CD8-positive, alpha-beta memory T cell (primary cell): ENCODE data around the gene TLK1. TPM values are rescaled to one million over a fixed set of nuclear protein-coding genes. Genes with fewer than 3 reads are reported as not detected.
"Not testable (repeated sequence)": the region's sequence is repeated elsewhere in the genome, so short reads cannot be mapped to it uniquely, and the experiment has no call there.

Experiments
- CTCF ChIA-PET: fragments of 350-600 bp; sonication (Branson Sonifier 250); formaldehyde crosslinking; loops from one replicate; lab custom pipeline; 2021; ENCODE audit warnings: antibody characterized with exemption; lab: Charles Lee
- POLR2A ChIA-PET: fragments of 350-600 bp; sonication (Branson Sonifier 250); formaldehyde crosslinking; loops from one replicate; lab custom pipeline; 2021; ENCODE audit warnings: antibody characterized with exemption; lab: Charles Lee
- DNase-seq, 5 donors: peaks; one replicate each; pipeline versions ENCODE4 v3.0.0 to v3.0.0-alpha.2; 2020 to 2022; ENCODE audit warnings: mixed read lengths in 1 of 5
- H3K27ac ChIP-seq: one replicate; pipeline ENCODE4 v1.7.0; 2013; ENCODE audit warnings: low read depth, mild to moderate bottlenecking, low read length, moderate library complexity
- H3K27me3 ChIP-seq: 2 replicates; pipeline ENCODE4 v1.7.0; 2013; ENCODE audit warnings: low read length, mild to moderate bottlenecking; ENCODE audit not compliant: insufficient read depth, poor library complexity, severe bottlenecking
- H3K36me3 ChIP-seq: 2 replicates; pipeline ENCODE4 v1.7.0; 2013; ENCODE audit warnings: mild to moderate bottlenecking, low read length, moderate library complexity; ENCODE audit not compliant: insufficient read depth
- H3K4me1 ChIP-seq: 2 replicates; pipeline ENCODE4 v1.7.0; 2013; ENCODE audit warnings: mild to moderate bottlenecking, low read length, moderate library complexity; ENCODE audit not compliant: insufficient read depth
- H3K4me3 ChIP-seq: 2 replicates; pipeline ENCODE4 v1.7.0; 2013; ENCODE audit warnings: mild to moderate bottlenecking, low read length
- H3K9me3 ChIP-seq: 2 replicates; pipeline ENCODE4 v1.7.0; 2013; ENCODE audit warnings: mild to moderate bottlenecking, low read length
- H3K27ac Mint-ChIP-seq, 8 donors: one replicate each; pipeline ENCODE4 v1.8.0; 2020 to 2021; ENCODE audit warnings: mixed read lengths in 8 of 8, mild to moderate bottlenecking in 6 of 8, inconsistent platforms in 3 of 8, moderate library complexity in 3 of 8
- H3K27me3 Mint-ChIP-seq, 2 donors: one replicate each; pipeline ENCODE4 v1.8.0; 2020 to 2021; ENCODE audit warnings: mixed read lengths in 2 of 2, mild to moderate bottlenecking in 1 of 2, moderate library complexity in 1 of 2
- H3K36me3 Mint-ChIP-seq, 3 donors: one replicate each; pipeline ENCODE4 v1.8.0; 2020 to 2021; ENCODE audit warnings: mixed read lengths in 3 of 3, inconsistent platforms in 1 of 3, mild to moderate bottlenecking in 1 of 3
- H3K4me1 Mint-ChIP-seq, 3 donors: one replicate each; pipeline ENCODE4 v1.8.0; 2020 to 2021; ENCODE audit warnings: mixed read lengths in 3 of 3, inconsistent platforms in 1 of 3, mild to moderate bottlenecking in 1 of 3
- H3K4me3 Mint-ChIP-seq, 7 donors: one replicate each; pipeline ENCODE4 v1.8.0; 2020 to 2021; ENCODE audit warnings: mixed read lengths in 7 of 7, mild to moderate bottlenecking in 6 of 7, moderate library complexity in 4 of 7, inconsistent platforms in 2 of 7
- H3K9me3 Mint-ChIP-seq, 5 donors: one replicate each; pipeline ENCODE4 v1.8.0; 2020 to 2022; ENCODE audit warnings: mixed read lengths in 5 of 5, mild to moderate bottlenecking in 3 of 5, moderate library complexity in 2 of 5, inconsistent platforms in 1 of 5
- polyA plus RNA-seq: library from polyadenylated mRNA; unstranded; fragments of 300-500 nt; fragmentation: Illumina TruSeq; gene quantifications from one replicate; pipeline ENCODE4 v1.2.3, GENCODE V29; 2021
- total RNA-seq, 2 experiments: library from RNA; stranded (reverse); gene quantifications; one replicate each; pipeline ENCODE4 v1.2.3, GENCODE V29; 2021

The TLK1 gene
- total and polyA plus RNA-seq, 3 experiments from 2014 or later = 37.6 to 79.0 (median 73.2) TPM

GRCh38 chr2:171167352-171167997 is 6.8 kb upstream of the TLK1 start:
- no peak overlapping the region for H3K27ac ChIP-seq
- H3K36me3 ChIP-seq = no peaks in the 10 kb centered on the region
- Mint-ChIP-seq H3K27ac (no peak overlapping the region), H3K9me3 (peaks cover 0 to under 1% (median 0%) of the 10 kb centered on the region in 5 donors), H3K36me3 (peaks cover 0 to under 1% (median under 1%) of the 10 kb centered on the region in 3 donors), H3K4me3 (no peak overlapping the region), H3K4me1 (peaks cover 14 to 18% (median 16%) of the 10 kb centered on the region in 3 donors), H3K27me3 (no peaks in the 10 kb centered on the region)
- H3K9me3 ChIP-seq = no peaks in the 10 kb centered on the region
- ChIA-PET POLR2A (no interaction called here), CTCF (no interaction called here)
- no peak for DNase-seq
- peaks cover 16% of the 10 kb centered on the region for H3K4me1 ChIP-seq
- H3K27me3 ChIP-seq = no peaks in the 10 kb centered on the region
- no peak overlapping the region for H3K4me3 ChIP-seq

DNA sequence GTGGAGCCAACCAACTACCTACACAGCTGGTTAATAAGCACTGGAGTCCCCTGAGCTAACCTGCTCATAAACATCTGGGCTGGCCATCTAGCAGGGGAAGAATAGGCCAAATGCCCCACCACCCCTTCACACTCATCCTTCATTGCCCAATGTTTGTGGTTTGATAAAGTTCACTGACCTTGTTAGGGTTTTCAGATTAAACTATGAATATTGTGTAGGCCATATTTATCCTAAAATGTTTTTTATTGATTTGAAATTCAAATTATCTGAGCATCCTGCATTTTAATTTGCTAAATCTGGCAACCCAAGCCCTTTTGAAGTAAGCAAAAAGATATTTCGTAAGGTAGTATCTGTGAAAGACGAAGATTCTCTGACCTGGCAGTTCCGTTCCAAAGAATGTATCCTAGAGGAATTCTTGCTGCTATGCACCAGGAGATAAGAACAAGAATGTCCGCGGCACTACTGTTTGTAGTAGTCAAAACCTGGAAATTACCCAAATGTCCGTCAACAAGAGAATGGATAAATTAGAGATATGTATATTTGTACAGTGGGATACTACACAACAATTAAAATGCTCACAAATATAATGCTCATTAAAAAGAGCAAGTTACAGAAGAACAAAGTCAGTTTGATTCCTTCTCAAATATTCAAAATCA is 5.8 kb upstream of the TLK1 start:
- ChIA-PET POLR2A (no interaction called here), CTCF (interaction anchor here (1.5 kb wide), 1 partner anchor 193 kb away, joined by 4 read pairs; no protein-coding TSS in a partner anchor)
- Histone ChIP-seq H3K36me3 (no peaks in the 10 kb centered on the region), H3K4me3 (no peak overlapping the region), H3K27me3 (no peaks in the 10 kb centered on the region), H3K4me1 (peaks cover 24% of the 10 kb centered on the region), H3K27ac (no peak overlapping the region), H3K9me3 (no peaks in the 10 kb centered on the region)
- DNase-seq = no peak
- Mint-ChIP-seq H3K27ac (no peak overlapping the region), H3K36me3 (no peaks in the 10 kb centered on the region), H3K4me1 (peaks cover 21 to 27% (median 24%) of the 10 kb centered on the region in 3 donors), H3K9me3 (no peaks in the 10 kb centered on the region), H3K27me3 (no peaks in the 10 kb centered on the region), H3K4me3 (no peak overlapping the region)

DNA sequence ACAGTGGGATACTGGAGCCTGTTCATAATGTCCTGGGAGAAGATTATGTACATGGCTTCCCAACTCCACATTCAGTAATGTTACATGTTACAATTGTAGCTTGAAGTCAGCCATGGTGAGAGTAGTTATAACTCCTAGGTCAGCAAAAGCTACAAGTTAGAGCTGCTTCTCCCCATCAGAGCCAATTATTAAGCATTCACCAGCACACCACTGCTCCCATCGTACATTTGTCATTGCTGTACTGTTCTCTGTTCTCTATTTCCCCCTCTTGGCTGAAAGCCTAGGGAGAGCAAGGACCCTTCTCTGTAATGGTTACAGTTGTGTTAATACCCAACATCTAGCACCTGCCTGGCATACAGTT is 5.3 kb upstream of the TLK1 start:
- CTCF ChIA-PET = interaction anchor here (1.5 kb wide), 1 partner anchor 193 kb away, joined by 4 read pairs; no protein-coding TSS in a partner anchor
- peaks cover 25 to 32% (median 29%) of the 10 kb centered on the region in 3 donors for H3K4me1 Mint-ChIP-seq
- no peaks in the 10 kb centered on the region for H3K9me3 ChIP-seq
- POLR2A ChIA-PET = no interaction called here
- H3K9me3 Mint-ChIP-seq = no peaks in the 10 kb centered on the region
- peaks cover 0 to 1% of the 10 kb centered on the region in 2 donors for H3K27me3 Mint-ChIP-seq
- no peak for DNase-seq
- H3K4me3 ChIP-seq = no peak overlapping the region
- no peaks in the 10 kb centered on the region for H3K36me3 ChIP-seq
- no peaks in the 10 kb centered on the region for H3K27me3 ChIP-seq
- no peak overlapping the region for H3K27ac ChIP-seq
- H3K36me3 Mint-ChIP-seq = peaks cover 0 to 3% (median 0%) of the 10 kb centered on the region in 3 donors
- H3K27ac Mint-ChIP-seq = no peak overlapping the region
- peaks cover 27% of the 10 kb centered on the region for H3K4me1 ChIP-seq
- no peak overlapping the region for H3K4me3 Mint-ChIP-seq

GRCh38 chr2:171163261-171163660 is 2.6 kb upstream of the TLK1 start:
- Histone ChIP-seq H3K27ac (no peak overlapping the region), H3K4me1 (peaks cover 35% of the 10 kb centered on the region), H3K27me3 (no peaks in the 10 kb centered on the region), H3K9me3 (no peaks in the 10 kb centered on the region), H3K4me3 (no peak overlapping the region), H3K36me3 (no peaks in the 10 kb centered on the region)
- H3K36me3 Mint-ChIP-seq = peaks cover 0 to 10% (median 0%) of the 10 kb centered on the region in 3 donors
- H3K4me3 Mint-ChIP-seq = peak overlapping the region in 6 of 7 donors; percentile 30 to 76 (median 68)
- peak overlapping the region; percentile 10 to 93 (median 66) for H3K27ac Mint-ChIP-seq
- no peaks in the 10 kb centered on the region for H3K9me3 Mint-ChIP-seq
- ChIA-PET CTCF (interaction anchor here (0.7 to 1.8 kb wide), 5 partner anchors 10 to 268 kb away, joined by 3 to 5 read pairs (median 4); no protein-coding TSS in a partner anchor), POLR2A (interaction anchor here (0.6 kb wide), 1 partner anchor 87 kb away, joined by 3 read pairs; no protein-coding TSS in a partner anchor)
- H3K4me1 Mint-ChIP-seq = peaks cover 36 to 42% (median 39%) of the 10 kb centered on the region in 3 donors
- peak in 2 of 5 donors; percentile 9 to 23 for DNase-seq
- H3K27me3 Mint-ChIP-seq = peaks cover 0 to 4% of the 10 kb centered on the region in 2 donors

- peaks cover 41% of the 10 kb centered on the region for H3K4me1 ChIP-seq
- DNase-seq, H3K9me3 Mint-ChIP-seq, POLR2A ChIA-PET, H3K36me3 Mint-ChIP-seq, H3K27me3 ChIP-seq, H3K36me3 ChIP-seq, H3K27ac ChIP-seq, H3K9me3 ChIP-seq, H3K27me3 Mint-ChIP-seq, H3K4me3 ChIP-seq: not testable (repeated sequence)
- Mint-ChIP-seq H3K27ac (peak overlapping the region in 7 of 8 donors; percentile 10 to 93 (median 71)), H3K4me1 (peaks cover 42 to 48% (median 45%) of the 10 kb centered on the region in 3 donors), H3K4me3 (peak overlapping the region; percentile 6 to 97 (median 92))
- CTCF ChIA-PET = interaction anchor here (0.9 to 1.8 kb wide), 4 partner anchors 9 to 268 kb away, joined by 3 to 5 read pairs (median 4); no protein-coding TSS in a partner anchor
Observed at GRCh38 chr2:171162522-171163197, 2.0 kb upstream of the TLK1 start.

DNA sequence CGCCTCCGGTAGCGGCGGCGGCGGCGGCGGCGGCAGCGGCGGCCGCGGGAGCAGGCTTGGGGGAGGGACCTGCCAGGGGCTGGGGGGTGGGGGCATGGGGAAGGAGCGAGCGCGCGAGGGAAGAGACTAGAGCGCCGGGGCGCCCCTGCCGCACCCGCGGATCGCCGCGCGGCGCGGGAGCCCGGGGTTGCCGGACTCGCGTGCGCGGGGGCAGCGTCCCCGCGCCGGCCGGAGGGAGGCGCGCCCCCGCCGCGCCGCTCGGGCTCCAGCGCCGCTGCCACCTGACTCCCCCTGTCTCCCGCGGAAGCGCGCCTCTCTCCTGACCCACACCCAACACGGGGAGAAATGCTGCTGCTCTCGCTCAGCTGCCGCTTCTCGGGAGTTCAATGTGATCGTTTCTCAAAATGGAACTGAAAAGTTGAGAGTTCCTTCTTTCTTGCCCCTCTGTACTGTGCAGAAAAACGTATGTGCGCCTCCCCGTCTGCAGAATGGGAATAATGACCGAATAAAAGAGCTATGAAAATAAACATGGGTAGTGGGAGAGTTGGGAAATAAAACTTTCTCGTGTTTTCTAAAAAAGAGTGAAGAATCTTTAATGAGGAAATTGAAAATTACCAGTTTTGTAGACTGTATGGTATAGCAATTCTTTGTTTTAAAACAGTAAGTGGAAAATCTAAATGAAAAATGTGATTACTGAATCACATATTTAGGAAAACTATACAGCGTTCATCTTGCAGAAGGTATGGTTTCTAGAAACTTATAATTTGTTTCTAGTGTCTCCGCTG is 455 bp upstream of the TLK1 start:
- H3K9me3 Mint-ChIP-seq = no peaks in the 10 kb centered on the region
- H3K27me3 Mint-ChIP-seq = peaks cover 0 to 4% of the 10 kb centered on the region in 2 donors
- no peaks in the 10 kb centered on the region for H3K9me3 ChIP-seq
- CTCF ChIA-PET = interaction anchor here (0.8 kb wide), 2 partner anchors 74 to 273 kb away, joined by 3 read pairs; partner anchors contain the start of genes DCAF17 and METTL8
- peaks cover 0 to 10% (median 0%) of the 10 kb centered on the region in 3 donors for H3K36me3 Mint-ChIP-seq
- POLR2A ChIA-PET = interaction anchor here (0.7 kb wide), 1 partner anchor 1273 kb away, joined by 3 read pairs; no protein-coding TSS in a partner anchor
- no peaks in the 10 kb centered on the region for H3K36me3 ChIP-seq
- peak in 4 of 5 donors; percentile 45 to 69 (median 54) for DNase-seq
- H3K4me3 ChIP-seq = peak overlapping the region; percentile 72
- H3K27me3 ChIP-seq = no peaks in the 10 kb centered on the region
- H3K27ac ChIP-seq = peak overlapping the region; percentile 81
- peak overlapping the region; percentile 92 to 97 (median 94) for H3K4me3 Mint-ChIP-seq
- peaks cover 55% of the 10 kb centered on the region for H3K4me1 ChIP-seq
- H3K27ac Mint-ChIP-seq = peak overlapping the region; percentile 80 to 97 (median 93)
- peaks cover 53 to 61% (median 59%) of the 10 kb centered on the region in 3 donors for H3K4me1 Mint-ChIP-seq
